ENCODE measurements around the gene DAGLB.
"Not testable (repeated sequence)": the region's sequence is repeated elsewhere in the genome, so short reads cannot be mapped to it uniquely, and the experiment has no call there.

DAGLB gene

GRCh38 chr7:6407434-6407833 lies 40.3 kb downstream of the DAGLB start:
- H3K9me3 ChIP-seq (ENCODE audit: insufficient read depth, low read depth, low read length): no peaks in the 10 kb centered on the region
- H3K36me3 ChIP-seq (ENCODE audit: insufficient read depth, low read length): peaks cover 92% of the 10 kb centered on the region
- WGBS: 93% methylated on average over 4 of the region's 4 CpGs
- H3K27ac ChIP-seq (ENCODE audit: low read depth, low read length): no peak overlapping the region
- H3K27me3 ChIP-seq (ENCODE audit: insufficient read depth, low read length): no peaks in the 10 kb centered on the region
- no peak overlapping the region for H3K9ac ChIP-seq (ENCODE audit: low read depth, low read length)
- H3K4me3 ChIP-seq (ENCODE audit: low read length): no peak overlapping the region
- H3K4me1 ChIP-seq (ENCODE audit: insufficient read depth, low read length): no peaks in the 10 kb centered on the region

- Histone ChIP-seq H3K27ac (ENCODE audit: low read depth, low read length) (no peak overlapping the region), H3K4me1 (ENCODE audit: insufficient read depth, low read length) (no peaks in the 10 kb centered on the region)
- WGBS: 96% methylated on average over 5 of the region's 5 CpGs
These were observed 41.6 kb downstream of the DAGLB start for GRCh38 chr7:6406121-6406520.

GRCh38 chr7:6403907-6404306 lies 43.8 kb downstream of the DAGLB start:
- Histone ChIP-seq H3K27ac (ENCODE audit: low read depth, low read length) (no peak overlapping the region), H3K4me3 (ENCODE audit: low read length) (no peak overlapping the region), H3K9me3 (ENCODE audit: insufficient read depth, low read depth, low read length) (no peaks in the 10 kb centered on the region), H3K27me3 (ENCODE audit: insufficient read depth, low read length) (no peaks in the 10 kb centered on the region), H3K4me1 (ENCODE audit: insufficient read depth, low read length) (no peaks in the 10 kb centered on the region), H3K9ac (ENCODE audit: low read depth, low read length) (no peak overlapping the region), H3K36me3 (ENCODE audit: insufficient read depth, low read length) (peaks cover 91% of the 10 kb centered on the region)
- 95% methylated on average over 7 of the region's 7 CpGs for WGBS

More at GRCh38 chr7:6406121-6406520, 41.6 kb downstream of the DAGLB start:
- no peak overlapping the region for H3K4me3 ChIP-seq (ENCODE audit: low read length)
- H3K9ac ChIP-seq (ENCODE audit: low read depth, low read length): no peak overlapping the region
- no peaks in the 10 kb centered on the region for H3K27me3 ChIP-seq (ENCODE audit: insufficient read depth, low read length)
- no peaks in the 10 kb centered on the region for H3K9me3 ChIP-seq (ENCODE audit: insufficient read depth, low read depth, low read length)
- peaks cover 92% of the 10 kb centered on the region for H3K36me3 ChIP-seq (ENCODE audit: insufficient read depth, low read length)

GRCh38 chr7:6402741-6403140 lies 45.0 kb downstream of the DAGLB start:
- H3K27ac ChIP-seq (ENCODE audit: low read depth, low read length): no peak overlapping the region
- H3K9ac ChIP-seq (ENCODE audit: low read depth, low read length): no peak overlapping the region
- H3K9me3 ChIP-seq (ENCODE audit: insufficient read depth, low read depth, low read length): no peaks in the 10 kb centered on the region
- no peaks in the 10 kb centered on the region for H3K27me3 ChIP-seq (ENCODE audit: insufficient read depth, low read length)
- 0 out of 2 replicates have a peak, but pooled peaks cover 3% of the 10 kb centered on the region for H3K4me1 ChIP-seq (ENCODE audit: insufficient read depth, low read length)
- WGBS: 94% methylated on average over 13 of the region's 13 CpGs
- H3K36me3 ChIP-seq (ENCODE audit: insufficient read depth, low read length): peaks cover 81% of the 10 kb centered on the region
- no peak overlapping the region for H3K4me3 ChIP-seq (ENCODE audit: low read length)

- Histone ChIP-seq H3K27ac (ENCODE audit: low read depth, low read length) (no peak overlapping the region), H3K27me3 (ENCODE audit: insufficient read depth, low read length) (no peaks in the 10 kb centered on the region), H3K4me1 (ENCODE audit: insufficient read depth, low read length) (0 out of 2 replicates have a peak, but pooled peaks cover 3% of the 10 kb centered on the region), H3K9ac (ENCODE audit: low read depth, low read length) (no peak overlapping the region), H3K4me3 (ENCODE audit: low read length) (no peak overlapping the region), H3K36me3 (ENCODE audit: insufficient read depth, low read length) (peaks cover 74% of the 10 kb centered on the region), H3K9me3 (ENCODE audit: insufficient read depth, low read depth, low read length) (no peaks in the 10 kb centered on the region)
- 94% methylated on average over 17 of the region's 17 CpGs for WGBS
These were observed 45.7 kb downstream of the DAGLB start for GRCh38 chr7:6402041-6402440.

GRCh38 chr7:6401536-6401935 lies 46.2 kb downstream of the DAGLB start:
- WGBS: 96% methylated on average over 10 of the region's 10 CpGs
- H3K27ac ChIP-seq (ENCODE audit: low read depth, low read length): no peak overlapping the region
- 0 out of 2 replicates have a peak, but pooled peaks cover 3% of the 10 kb centered on the region for H3K4me1 ChIP-seq (ENCODE audit: insufficient read depth, low read length)
- H3K27me3 ChIP-seq (ENCODE audit: insufficient read depth, low read length): no peaks in the 10 kb centered on the region
- peaks cover 69% of the 10 kb centered on the region for H3K36me3 ChIP-seq (ENCODE audit: insufficient read depth, low read length)
- H3K9me3 ChIP-seq (ENCODE audit: insufficient read depth, low read depth, low read length): no peaks in the 10 kb centered on the region
- H3K9ac ChIP-seq (ENCODE audit: low read depth, low read length): no peak overlapping the region
- H3K4me3 ChIP-seq (ENCODE audit: low read length): no peak overlapping the region

GRCh38 chr7:6400243-6401105 lies 47.3 kb downstream of the DAGLB start:
- 95% methylated on average over 19 of the region's 19 CpGs for WGBS
- not testable (repeated sequence) for H3K9ac ChIP-seq (ENCODE audit: low read depth, low read length); H3K9me3 ChIP-seq (ENCODE audit: insufficient read depth, low read depth, low read length); H3K27me3 ChIP-seq (ENCODE audit: insufficient read depth, low read length); H3K4me3 ChIP-seq (ENCODE audit: low read length); H3K27ac ChIP-seq (ENCODE audit: low read depth, low read length); H3K4me1 ChIP-seq (ENCODE audit: insufficient read depth, low read length)
- peaks cover 68% of the 10 kb centered on the region for H3K36me3 ChIP-seq (ENCODE audit: insufficient read depth, low read length)

GRCh38 chr7:6399351-6399750 lies 48.4 kb downstream of the DAGLB start:
- Histone ChIP-seq H3K9me3 (ENCODE audit: insufficient read depth, low read depth, low read length) (no peaks in the 10 kb centered on the region), H3K36me3 (ENCODE audit: insufficient read depth, low read length) (peaks cover 64% of the 10 kb centered on the region), H3K9ac (ENCODE audit: low read depth, low read length) (no peak overlapping the region), H3K27me3 (ENCODE audit: insufficient read depth, low read length) (no peaks in the 10 kb centered on the region), H3K4me3 (ENCODE audit: low read length) (no peak overlapping the region), H3K4me1 (ENCODE audit: insufficient read depth, low read length) (0 out of 2 replicates have a peak, but pooled peaks cover 3% of the 10 kb centered on the region), H3K27ac (ENCODE audit: low read depth, low read length) (no peak overlapping the region)
- 96% methylated on average over 8 of the region's 8 CpGs for WGBS

- H3K4me1 ChIP-seq (ENCODE audit: insufficient read depth, low read length): 0 out of 2 replicates have a peak, but pooled peaks cover 3% of the 10 kb centered on the region
- H3K9ac ChIP-seq (ENCODE audit: low read depth, low read length): no peak overlapping the region
- H3K36me3 ChIP-seq (ENCODE audit: insufficient read depth, low read length): peaks cover 64% of the 10 kb centered on the region
- 91% methylated on average over 12 of the region's 12 CpGs for WGBS
- H3K27me3 ChIP-seq (ENCODE audit: insufficient read depth, low read length): no peaks in the 10 kb centered on the region
- H3K9me3 ChIP-seq (ENCODE audit: insufficient read depth, low read depth, low read length): no peaks in the 10 kb centered on the region
- no peak overlapping the region; the same call in 1 of the 2 replicates for H3K27ac ChIP-seq (ENCODE audit: low read depth, low read length)
- H3K4me3 ChIP-seq (ENCODE audit: low read length): no peak overlapping the region
These were observed 48.8 kb downstream of the DAGLB start for GRCh38 chr7:6398943-6399342.

- H3K9me3 ChIP-seq (ENCODE audit: insufficient read depth, low read depth, low read length); H3K4me3 ChIP-seq (ENCODE audit: low read length); H3K4me1 ChIP-seq (ENCODE audit: insufficient read depth, low read length); H3K27me3 ChIP-seq (ENCODE audit: insufficient read depth, low read length); H3K27ac ChIP-seq (ENCODE audit: low read depth, low read length); H3K9ac ChIP-seq (ENCODE audit: low read depth, low read length): not testable (repeated sequence)
- H3K36me3 ChIP-seq (ENCODE audit: insufficient read depth, low read length): peaks cover 64% of the 10 kb centered on the region
- 92% methylated on average over 15 of the region's 15 CpGs for WGBS
These were observed 49.8 kb downstream of the DAGLB start for GRCh38 chr7:6397759-6398495.

GRCh38 chr7:6395898-6396595 lies 51.7 kb downstream of the DAGLB start:
- H3K9me3 ChIP-seq (ENCODE audit: insufficient read depth, low read depth, low read length): no peaks in the 10 kb centered on the region
- WGBS: 93% methylated on average over 23 of the region's 23 CpGs
- H3K4me3 ChIP-seq (ENCODE audit: low read length): no peak overlapping the region
- no peak overlapping the region for H3K9ac ChIP-seq (ENCODE audit: low read depth, low read length)
- no peak overlapping the region for H3K27ac ChIP-seq (ENCODE audit: low read depth, low read length)
- H3K4me1 ChIP-seq (ENCODE audit: insufficient read depth, low read length): 0 out of 2 replicates have a peak, but pooled peaks cover 3% of the 10 kb centered on the region
- peaks cover 64% of the 10 kb centered on the region for H3K36me3 ChIP-seq (ENCODE audit: insufficient read depth, low read length)
- no peaks in the 10 kb centered on the region for H3K27me3 ChIP-seq (ENCODE audit: insufficient read depth, low read length)

Measured in HUES64 (cell line).